ENCODE measurements around the gene TNS1. TPM values are rescaled to one million over a fixed set of nuclear protein-coding genes. Genes with fewer than 3 reads are reported as not detected.

Gene TNS1
- total and polyA plus RNA-seq, 8 donors, result 139 to 327 (median 159) TPM

- TF ChIP-seq CTCF (IDR thresholded peaks at IDR 0.05), result no peak
- no peak overlapping the region for H3K4me3 ChIP-seq
- no peaks in the 10 kb centered on the region for H3K27me3 ChIP-seq
- intact Hi-C loops (cut with DNase I), result no loop called here
- H3K9me3 ChIP-seq, result no peaks in the 10 kb centered on the region
- ATAC-seq (no peak), DNase-seq (no peak)
- peak overlapping the region in 1 of 2 donors; percentile 75 for H3K27ac ChIP-seq
- H3K4me1 ChIP-seq, result peaks cover 24 to 64% of the 10 kb centered on the region in 2 donors
- H3K36me3 ChIP-seq, result peaks cover 4 to 66% of the 10 kb centered on the region in 2 donors
These were observed 167.9 kb downstream of the TNS1 start for GRCh38 chr2:217834744-217835513.

- intact Hi-C loops (cut with DNase I), result no loop called here
- no peak for TF ChIP-seq CTCF (IDR thresholded peaks at IDR 0.05)
- Histone ChIP-seq H3K9me3 (no peaks in the 10 kb centered on the region), H3K27me3 (no peaks in the 10 kb centered on the region), H3K4me1 (peaks cover 19 to 67% of the 10 kb centered on the region in 2 donors), H3K4me3 (no peak overlapping the region), H3K27ac (peak overlapping the region in 1 of 2 donors; percentile 75), H3K36me3 (peaks cover 4 to 70% of the 10 kb centered on the region in 2 donors)
- ATAC-seq (no peak), DNase-seq (no peak)
These were observed 168.7 kb downstream of the TNS1 start for GRCh38 chr2:217834057-217834620.

GRCh38 chr2:217833439-217833838 lies 169.4 kb downstream of the TNS1 start:
- no peak for TF ChIP-seq CTCF (IDR thresholded peaks at IDR 0.05)
- Histone ChIP-seq H3K27ac (peak overlapping the region in 1 of 2 donors; percentile 75), H3K4me3 (no peak overlapping the region), H3K4me1 (peaks cover 18 to 68% of the 10 kb centered on the region in 2 donors), H3K36me3 (peaks cover 4 to 77% of the 10 kb centered on the region in 2 donors), H3K9me3 (no peaks in the 10 kb centered on the region), H3K27me3 (no peaks in the 10 kb centered on the region)
- ATAC-seq (no peak), DNase-seq (no peak)
- intact Hi-C loops (cut with DNase I), result no loop called here

GRCh38 chr2:217832987-217833386 lies 169.8 kb downstream of the TNS1 start:
- Histone ChIP-seq H3K36me3 (peaks cover 4 to 80% of the 10 kb centered on the region in 2 donors), H3K9me3 (no peaks in the 10 kb centered on the region), H3K27me3 (no peaks in the 10 kb centered on the region), H3K4me3 (no peak overlapping the region), H3K27ac (peak overlapping the region in 1 of 2 donors; percentile 25), H3K4me1 (peaks cover 18 to 68% of the 10 kb centered on the region in 2 donors)
- ATAC-seq, result no peak
- DNase-seq, result no peak
- intact Hi-C loops (cut with DNase I), result no loop called here
- no peak for TF ChIP-seq CTCF (IDR thresholded peaks at IDR 0.05)

GRCh38 chr2:217832115-217832514 lies 170.7 kb downstream of the TNS1 start:
- peaks cover 16 to 68% of the 10 kb centered on the region in 2 donors for H3K4me1 ChIP-seq
- H3K4me3 ChIP-seq, result no peak overlapping the region
- ATAC-seq (no peak), DNase-seq (no peak)
- H3K27ac ChIP-seq, result no peak overlapping the region
- TF ChIP-seq CTCF (IDR thresholded peaks at IDR 0.05), result no peak
- no peaks in the 10 kb centered on the region for H3K27me3 ChIP-seq
- H3K9me3 ChIP-seq, result no peaks in the 10 kb centered on the region
- H3K36me3 ChIP-seq, result peaks cover 4 to 80% of the 10 kb centered on the region in 2 donors
- intact Hi-C loops (cut with DNase I), result no loop called here
